HUES48 (cell line): ENCODE results near the gene LRG1.

Experiments
- H3K27ac ChIP-seq: one replicate; pipeline ENCODE4 v1.7.0; 2013; ENCODE audit warnings: low read depth, low read length, inconsistent platforms
- H3K27me3 ChIP-seq: 2 replicates; pipeline ENCODE4 v1.6.1; 2013; ENCODE audit warnings: mild to moderate bottlenecking, low read length; ENCODE audit not compliant: control insufficient read depth, insufficient read depth
- H3K36me3 ChIP-seq: 2 replicates; pipeline ENCODE4 v1.6.1; 2013; ENCODE audit warnings: low read length; ENCODE audit not compliant: control insufficient read depth, insufficient read depth
- H3K4me1 ChIP-seq: 2 replicates; pipeline ENCODE4 v1.6.1; 2013; ENCODE audit warnings: mild to moderate bottlenecking, low read length; ENCODE audit not compliant: control insufficient read depth, insufficient read depth
- H3K4me3 ChIP-seq: 2 replicates; pipeline ENCODE4 v1.5.1; 2013; ENCODE audit warnings: mild to moderate bottlenecking, low read depth, low read length
- H3K9ac ChIP-seq: 2 replicates; pipeline ENCODE4 v1.6.1; 2013; ENCODE audit warnings: mild to moderate bottlenecking, low read depth, low read length, moderate library complexity
- H3K9me3 ChIP-seq: 2 replicates; pipeline ENCODE4 v1.6.1; 2013; ENCODE audit warnings: low read length; ENCODE audit not compliant: control insufficient read depth, insufficient read depth

The LRG1 gene

GRCh38 chr19:4557144-4557970, 17.5 kb upstream of the LRG1 start:
- Histone ChIP-seq H3K9me3 (no peaks in the 10 kb centered on the region), H3K9ac (no peak overlapping the region), H3K27ac (no peak overlapping the region), H3K27me3 (no peaks in the 10 kb centered on the region), H3K4me3 (no peak overlapping the region), H3K36me3 (peaks cover 36% of the 10 kb centered on the region), H3K4me1 (no peaks in the 10 kb centered on the region)

GRCh38 chr19:4556597-4557127, 16.8 kb upstream of the LRG1 start:
- H3K36me3 ChIP-seq = peaks cover 42% of the 10 kb centered on the region
- H3K27ac ChIP-seq = no peak overlapping the region

GRCh38 chr19:4555657-4556561, 16.1 kb upstream of the LRG1 start:
- Histone ChIP-seq H3K4me1 (no peaks in the 10 kb centered on the region), H3K9ac (no peak overlapping the region), H3K27ac (no peak overlapping the region), H3K4me3 (no peak overlapping the region), H3K36me3 (peaks cover 43% of the 10 kb centered on the region), H3K9me3 (no peaks in the 10 kb centered on the region), H3K27me3 (no peaks in the 10 kb centered on the region)

More at GRCh38 chr19:4556597-4557127, 16.8 kb upstream of the LRG1 start:
- H3K4me3 ChIP-seq = no peak overlapping the region
- H3K27me3 ChIP-seq = no peaks in the 10 kb centered on the region
- no peak overlapping the region for H3K9ac ChIP-seq
- H3K9me3 ChIP-seq = no peaks in the 10 kb centered on the region
- H3K4me1 ChIP-seq = no peaks in the 10 kb centered on the region

GRCh38 chr19:4554717-4555116, 14.9 kb upstream of the LRG1 start:
- Histone ChIP-seq H3K4me3 (no peak overlapping the region), H3K27ac (no peak overlapping the region), H3K9ac (no peak overlapping the region), H3K36me3 (peaks cover 55% of the 10 kb centered on the region), H3K4me1 (no peaks in the 10 kb centered on the region), H3K27me3 (no peaks in the 10 kb centered on the region), H3K9me3 (no peaks in the 10 kb centered on the region)

GRCh38 chr19:4553775-4554174, 13.9 kb upstream of the LRG1 start:
- Histone ChIP-seq H3K27ac (no peak overlapping the region), H3K9ac (no peak overlapping the region), H3K9me3 (no peaks in the 10 kb centered on the region), H3K4me3 (no peak overlapping the region), H3K27me3 (no peaks in the 10 kb centered on the region), H3K4me1 (no peaks in the 10 kb centered on the region), H3K36me3 (peaks cover 59% of the 10 kb centered on the region)

- H3K27ac ChIP-seq = no peak overlapping the region
- H3K9ac ChIP-seq = no peak overlapping the region
- H3K27me3 ChIP-seq = no peaks in the 10 kb centered on the region
- no peaks in the 10 kb centered on the region for H3K4me1 ChIP-seq
- H3K9me3 ChIP-seq = no peaks in the 10 kb centered on the region
- H3K4me3 ChIP-seq = no peak overlapping the region
- H3K36me3 ChIP-seq = peaks cover 64% of the 10 kb centered on the region
Measured at GRCh38 chr19:4553092-4553695, 13.4 kb upstream of the LRG1 start.

GRCh38 chr19:4552525-4552819, 12.6 kb upstream of the LRG1 start:
- no peak overlapping the region for H3K9ac ChIP-seq
- H3K27me3 ChIP-seq = no peaks in the 10 kb centered on the region
- H3K27ac ChIP-seq = no peak overlapping the region
- peaks cover 69% of the 10 kb centered on the region for H3K36me3 ChIP-seq
- H3K4me3 ChIP-seq = no peak overlapping the region
- H3K9me3 ChIP-seq = no peaks in the 10 kb centered on the region
- no peaks in the 10 kb centered on the region for H3K4me1 ChIP-seq

- Histone ChIP-seq H3K4me3 (no peak overlapping the region), H3K27me3 (no peaks in the 10 kb centered on the region), H3K9me3 (no peaks in the 10 kb centered on the region), H3K9ac (no peak overlapping the region), H3K4me1 (no peaks in the 10 kb centered on the region), H3K27ac (no peak overlapping the region), H3K36me3 (peaks cover 69% of the 10 kb centered on the region)
Measured at GRCh38 chr19:4550479-4551050, 10.7 kb upstream of the LRG1 start.

- H3K4me3 ChIP-seq = no peak overlapping the region
- H3K9me3 ChIP-seq = no peaks in the 10 kb centered on the region
- peaks cover 63% of the 10 kb centered on the region for H3K36me3 ChIP-seq
- no peak overlapping the region for H3K9ac ChIP-seq
- no peaks in the 10 kb centered on the region for H3K4me1 ChIP-seq
- no peak overlapping the region for H3K27ac ChIP-seq
- H3K27me3 ChIP-seq = no peaks in the 10 kb centered on the region
Measured at GRCh38 chr19:4550018-4550417, 10.2 kb upstream of the LRG1 start.

- no peak overlapping the region for H3K9ac ChIP-seq
- no peak overlapping the region for H3K27ac ChIP-seq
- no peak overlapping the region for H3K4me3 ChIP-seq
- no peaks in the 10 kb centered on the region for H3K9me3 ChIP-seq
- H3K27me3 ChIP-seq = no peaks in the 10 kb centered on the region
- no peaks in the 10 kb centered on the region for H3K4me1 ChIP-seq
- peaks cover 46% of the 10 kb centered on the region for H3K36me3 ChIP-seq
Measured at GRCh38 chr19:4548238-4548584, 8.4 kb upstream of the LRG1 start.
